ENCODE results near the gene SLAMF1. TPM values are rescaled to one million over a fixed set of nuclear protein-coding genes. Genes with fewer than 3 reads are reported as not detected.
A peak's percentile ranks its signal among the peaks of the same experiment; 100 is the strongest.
"Not testable (repeated sequence)": the region's sequence is repeated elsewhere in the genome, so short reads cannot be mapped to it uniquely, and the experiment has no call there.

SLAMF1 gene
- total and polyA plus RNA-seq, 4 donors: 0.39 to 27.0 (median 1.5) TPM

GRCh38 chr1:160567858-160568682 is 78.8 kb downstream of the SLAMF1 start:
- Histone ChIP-seq H3K9me3 (ENCODE audit: control insufficient read depth in 4 of 4, insufficient read depth in 3 of 4, low read length in 3 of 4) (peaks cover 0 to 4% (median 0%) of the 10 kb centered on the region in 4 donors), H3K9ac (ENCODE audit: insufficient read depth in 1 of 2, low read length in 2 of 2) (no peak overlapping the region), H3K4me1 (ENCODE audit: control insufficient read depth in 5 of 5, insufficient read depth in 5 of 5, low read length in 5 of 5) (peaks cover 0 to 36% (median 3%) of the 10 kb centered on the region in 5 donors), H3K27me3 (ENCODE audit: control insufficient read depth in 3 of 3, insufficient read depth in 3 of 3, low read length in 2 of 3) (peaks cover 0 to 2% (median 0%) of the 10 kb centered on the region in 3 donors), H3K36me3 (ENCODE audit: control insufficient read depth in 4 of 4, insufficient read depth in 4 of 4, low read length in 4 of 4) (no peaks in the 10 kb centered on the region), H3K4me3 (no peak overlapping the region), H3K27ac (ENCODE audit: low read depth in 1 of 2, low read length in 1 of 2) (no peak overlapping the region)
- peak; percentile 17 to 63 (median 54) for DNase-seq
- 36 to 41% methylated on average over 8 of the region's 8 CpGs for WGBS, 2 donors
- TF ChIP-seq CTCF (IDR thresholded peaks at IDR 0.05; ENCODE audit: control extremely low read depth, extremely low read depth): no peak
- no peak for ATAC-seq (ENCODE audit: insufficient read depth, low FRiP score)

DNA sequence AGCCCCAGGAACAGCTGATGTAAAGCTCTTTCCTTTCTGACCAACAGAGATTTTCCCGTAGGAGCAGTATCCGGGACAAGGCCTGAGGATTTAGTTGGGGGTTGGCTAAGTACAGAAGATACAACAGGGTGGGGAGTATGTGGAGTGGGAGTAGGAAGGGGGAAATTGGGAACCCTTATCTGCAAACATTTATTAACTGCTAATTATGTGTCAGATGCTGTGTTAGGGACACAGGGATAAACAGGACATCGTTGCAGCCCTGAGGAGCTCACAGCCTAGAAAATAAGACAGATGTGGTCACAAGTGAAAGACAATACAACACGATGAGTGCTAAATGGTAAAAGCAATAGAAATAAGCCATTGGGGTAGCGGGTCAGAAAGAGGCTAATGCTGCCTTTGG is 79.5 kb downstream of the SLAMF1 start:
- Histone ChIP-seq H3K9me3 (ENCODE audit: control insufficient read depth in 4 of 4, insufficient read depth in 3 of 4, low read length in 3 of 4) (peaks cover 0 to 4% (median 0%) of the 10 kb centered on the region in 4 donors), H3K4me3 (no peak overlapping the region), H3K27me3 (ENCODE audit: control insufficient read depth in 3 of 3, insufficient read depth in 3 of 3, low read length in 2 of 3) (peaks cover 0 to 2% (median 0%) of the 10 kb centered on the region in 3 donors), H3K27ac (ENCODE audit: low read depth in 1 of 2, low read length in 1 of 2) (no peak overlapping the region), H3K9ac (ENCODE audit: insufficient read depth in 1 of 2, low read length in 2 of 2) (no peak overlapping the region), H3K4me1 (ENCODE audit: control insufficient read depth in 5 of 5, insufficient read depth in 5 of 5, low read length in 5 of 5) (peaks cover 0 to 36% (median 3%) of the 10 kb centered on the region in 5 donors), H3K36me3 (ENCODE audit: control insufficient read depth in 4 of 4, insufficient read depth in 4 of 4, low read length in 4 of 4) (no peaks in the 10 kb centered on the region)
- peak; percentile 65 to 94 (median 94) for DNase-seq
- no peak for ATAC-seq (ENCODE audit: insufficient read depth, low FRiP score)
- WGBS, 2 donors: 65 to 75% methylated on average over 5 of the region's 5 CpGs
- no peak for TF ChIP-seq CTCF (IDR thresholded peaks at IDR 0.05; ENCODE audit: control extremely low read depth, extremely low read depth)

DNA sequence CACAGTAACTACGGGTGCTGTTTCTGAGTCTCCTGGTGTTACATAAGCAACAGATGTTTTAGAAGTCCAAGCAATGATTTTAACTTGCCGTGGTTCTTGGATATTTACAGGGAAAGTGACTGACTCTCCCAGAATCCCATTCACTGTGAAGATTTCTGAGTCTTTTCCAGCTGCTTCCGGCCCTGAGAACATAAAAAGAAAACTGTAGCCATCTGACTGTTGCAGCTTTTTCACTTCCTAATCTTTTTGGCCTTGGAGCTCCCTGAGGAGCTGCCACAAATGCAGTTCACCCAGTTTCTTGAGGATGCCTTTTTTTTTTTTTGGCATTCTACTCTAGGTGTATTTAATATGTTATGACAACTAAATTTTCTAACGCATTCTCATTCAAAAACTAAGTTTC is 81.3 kb downstream of the SLAMF1 start:
- ATAC-seq (ENCODE audit: insufficient read depth, low FRiP score): no peak

DNA sequence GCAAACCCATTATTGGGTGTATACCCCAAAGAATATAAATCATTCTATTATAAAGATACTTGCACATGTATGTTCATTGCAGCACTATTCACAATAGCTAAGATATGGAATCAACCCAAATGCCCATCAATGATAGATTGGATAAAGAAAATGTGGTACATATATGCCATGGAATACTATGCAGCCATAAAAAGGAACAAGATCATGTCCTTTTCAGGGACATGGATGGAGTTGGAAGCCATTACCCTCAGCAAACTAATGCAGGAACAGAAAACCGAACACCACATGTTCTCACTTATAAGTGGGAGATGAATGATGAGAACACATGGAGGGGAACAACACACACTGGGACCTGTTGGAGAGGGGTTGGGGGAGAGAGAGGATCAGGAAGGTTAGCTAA is 83.6 kb downstream of the SLAMF1 start:
- not testable (repeated sequence) for H3K4me3 ChIP-seq; H3K27me3 ChIP-seq (ENCODE audit: control insufficient read depth in 3 of 3, insufficient read depth in 3 of 3, low read length in 2 of 3); DNase-seq; H3K36me3 ChIP-seq (ENCODE audit: control insufficient read depth in 4 of 4, insufficient read depth in 4 of 4, low read length in 4 of 4); H3K9me3 ChIP-seq (ENCODE audit: control insufficient read depth in 4 of 4, insufficient read depth in 3 of 4, low read length in 3 of 4); H3K9ac ChIP-seq (ENCODE audit: insufficient read depth in 1 of 2, low read length in 2 of 2); ATAC-seq (ENCODE audit: insufficient read depth, low FRiP score); H3K27ac ChIP-seq (ENCODE audit: low read depth in 1 of 2, low read length in 1 of 2)
- WGBS, 2 donors: 79 to 92% methylated on average over 1 of the region's 1 CpG
- H3K4me1 ChIP-seq (ENCODE audit: control insufficient read depth in 5 of 5, insufficient read depth in 5 of 5, low read length in 5 of 5): peaks cover 0 to 33% (median 3%) of the 10 kb centered on the region in 5 donors

More for the DNA sequence above, 81.3 kb downstream of the SLAMF1 start:
- Histone ChIP-seq H3K9me3 (ENCODE audit: control insufficient read depth in 4 of 4, insufficient read depth in 3 of 4, low read length in 3 of 4) (peaks cover 0 to 4% (median 0%) of the 10 kb centered on the region in 4 donors), H3K4me1 (ENCODE audit: control insufficient read depth in 5 of 5, insufficient read depth in 5 of 5, low read length in 5 of 5) (peaks cover 0 to 36% (median 3%) of the 10 kb centered on the region in 5 donors), H3K36me3 (ENCODE audit: control insufficient read depth in 4 of 4, insufficient read depth in 4 of 4, low read length in 4 of 4) (no peaks in the 10 kb centered on the region), H3K27ac (ENCODE audit: low read depth in 1 of 2, low read length in 1 of 2) (no peak overlapping the region), H3K4me3 (no peak overlapping the region), H3K9ac (ENCODE audit: insufficient read depth in 1 of 2, low read length in 2 of 2) (peak overlapping the region in 1 of 2 donors; percentile 23), H3K27me3 (ENCODE audit: control insufficient read depth in 3 of 3, insufficient read depth in 3 of 3, low read length in 2 of 3) (peaks cover 0 to 2% (median 0%) of the 10 kb centered on the region in 3 donors)
- WGBS, 2 donors: 67 to 70% methylated on average over 4 of the region's 4 CpGs
- TF ChIP-seq CTCF (IDR thresholded peaks at IDR 0.05; ENCODE audit: control extremely low read depth, extremely low read depth): no peak
- peak in 2 of 3 donors; percentile 74 to 81 for DNase-seq

DNA sequence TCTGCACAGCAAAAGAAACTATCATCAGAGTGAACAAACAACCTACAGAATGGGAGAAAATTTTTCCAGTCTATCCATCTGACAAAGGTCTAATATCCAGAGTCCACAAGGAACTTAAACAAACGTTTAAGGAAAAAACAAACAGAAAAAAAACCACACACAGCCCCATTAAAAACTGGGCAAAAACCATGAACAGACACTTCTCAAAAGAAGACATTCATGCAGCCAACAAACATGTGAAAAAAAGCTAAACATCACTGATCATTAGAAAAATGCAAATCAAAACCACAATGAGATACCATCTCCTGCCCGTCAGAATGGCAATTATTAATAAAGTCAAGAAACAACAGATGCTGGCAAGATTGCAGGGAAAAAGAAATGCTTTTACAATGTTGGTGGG is 84.1 kb downstream of the SLAMF1 start:
- H3K27ac ChIP-seq (ENCODE audit: low read depth in 1 of 2, low read length in 1 of 2); H3K9ac ChIP-seq (ENCODE audit: insufficient read depth in 1 of 2, low read length in 2 of 2); H3K36me3 ChIP-seq (ENCODE audit: control insufficient read depth in 4 of 4, insufficient read depth in 4 of 4, low read length in 4 of 4); DNase-seq; ATAC-seq (ENCODE audit: insufficient read depth, low FRiP score); H3K9me3 ChIP-seq (ENCODE audit: control insufficient read depth in 4 of 4, insufficient read depth in 3 of 4, low read length in 3 of 4); H3K27me3 ChIP-seq (ENCODE audit: control insufficient read depth in 3 of 3, insufficient read depth in 3 of 3, low read length in 2 of 3); H3K4me3 ChIP-seq: not testable (repeated sequence)
- H3K4me1 ChIP-seq (ENCODE audit: control insufficient read depth in 5 of 5, insufficient read depth in 5 of 5, low read length in 5 of 5): peaks cover 0 to 28% (median 0%) of the 10 kb centered on the region in 5 donors
- 79 to 87% methylated on average over 2 of the region's 2 CpGs for WGBS, 2 donors
